PC-9 (cell line): ENCODE results near the gene EPHA2.

Experiments used
- CTCF ChIP-seq: fragments of 200-600 bp; sonication (generic); conservative IDR thresholded peaks from 2 replicates; pipeline ENCODE4 v1.6.1; 2017; ENCODE audit warnings: mixed run types, antibody characterized with exemption, mild to moderate bottlenecking, moderate library complexity
- EZH2 ChIP-seq: fragments of 200-600 bp; sonication (generic); IDR thresholded peaks from 2 replicates; pipeline ENCODE4 v1.8.0; 2017; ENCODE audit warnings: antibody characterized with exemption, low read depth

GRCh38 chr1:16130827-16131226 lies 25.0 kb downstream of the EPHA2 start:
- TF ChIP-seq CTCF = no peak
- no peak for TF ChIP-seq EZH2
